ENCODE data around the gene GPR176.
A peak's percentile ranks its signal among the peaks of the same experiment; 100 is the strongest.

The GPR176 gene

DNA sequence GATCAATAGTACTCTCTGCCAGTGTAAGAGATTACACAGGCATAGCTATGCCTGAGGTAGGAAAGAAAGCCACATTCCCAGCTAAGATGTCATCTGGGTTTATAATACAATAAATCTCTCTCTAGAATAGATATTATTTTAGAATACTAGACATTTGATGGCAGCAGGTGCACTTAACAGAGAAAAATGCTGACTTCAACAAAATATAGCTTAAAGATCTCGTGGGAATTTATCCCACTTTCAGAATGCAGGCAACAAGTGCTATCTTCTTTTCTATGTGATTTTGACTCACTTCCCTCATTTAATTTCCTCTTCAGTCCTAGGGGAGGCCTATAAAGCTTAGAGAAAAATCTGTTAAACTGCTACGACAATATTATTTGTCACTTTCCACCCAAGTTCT lies 76.5 kb downstream of the GPR176 start:
- no peak for DNase-seq (ENCODE audit: low read depth, low spot score)
- H3K4me3 ChIP-seq (ENCODE audit: low read depth, low read length), result no peak overlapping the region
- in situ Hi-C loops (cut with HindIII; ENCODE audit: low sequenced_read_pairs), result no loop called here
- TF ChIP-seq, protein P1, sequence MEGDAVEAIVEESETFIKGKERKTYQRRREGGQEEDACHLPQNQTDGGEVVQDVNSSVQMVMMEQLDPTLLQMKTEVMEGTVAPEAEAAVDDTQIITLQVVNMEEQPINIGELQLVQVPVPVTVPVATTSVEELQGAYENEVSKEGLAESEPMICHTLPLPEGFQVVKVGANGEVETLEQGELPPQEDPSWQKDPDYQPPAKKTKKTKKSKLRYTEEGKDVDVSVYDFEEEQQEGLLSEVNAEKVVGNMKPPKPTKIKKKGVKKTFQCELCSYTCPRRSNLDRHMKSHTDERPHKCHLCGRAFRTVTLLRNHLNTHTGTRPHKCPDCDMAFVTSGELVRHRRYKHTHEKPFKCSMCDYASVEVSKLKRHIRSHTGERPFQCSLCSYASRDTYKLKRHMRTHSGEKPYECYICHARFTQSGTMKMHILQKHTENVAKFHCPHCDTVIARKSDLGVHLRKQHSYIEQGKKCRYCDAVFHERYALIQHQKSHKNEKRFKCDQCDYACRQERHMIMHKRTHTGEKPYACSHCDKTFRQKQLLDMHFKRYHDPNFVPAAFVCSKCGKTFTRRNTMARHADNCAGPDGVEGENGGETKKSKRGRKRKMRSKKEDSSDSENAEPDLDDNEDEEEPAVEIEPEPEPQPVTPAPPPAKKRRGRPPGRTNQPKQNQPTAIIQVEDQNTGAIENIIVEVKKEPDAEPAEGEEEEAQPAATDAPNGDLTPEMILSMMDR (IDR thresholded peaks at IDR 0.05; ENCODE audit: low read depth, low read length), result no peak

DNA sequence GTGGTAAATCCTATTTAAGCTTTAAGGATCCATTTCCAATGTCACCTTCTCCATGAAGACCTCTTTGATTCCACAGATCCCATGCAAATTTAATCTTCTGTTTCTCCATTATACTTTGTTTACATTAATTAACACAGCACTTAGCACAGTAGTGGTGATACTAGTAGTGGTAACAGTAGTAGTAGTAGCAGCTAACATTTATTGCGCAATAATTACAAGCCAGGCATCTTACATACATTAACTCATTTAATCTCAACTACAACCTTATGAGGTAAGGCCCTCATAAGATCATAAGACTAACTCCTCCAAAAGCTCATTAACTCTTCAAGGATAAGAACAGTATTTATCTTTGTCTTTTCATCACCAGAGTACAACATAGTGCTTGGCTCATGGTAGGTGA lies 82.6 kb downstream of the GPR176 start:
- no peak for DNase-seq (ENCODE audit: low read depth, low spot score)
- TF ChIP-seq, protein P1 (IDR thresholded peaks at IDR 0.05; ENCODE audit: low read depth, low read length), result no peak
- in situ Hi-C loops (cut with HindIII; ENCODE audit: low sequenced_read_pairs), result no loop called here
- no peak overlapping the region for H3K4me3 ChIP-seq (ENCODE audit: low read depth, low read length)

DNA sequence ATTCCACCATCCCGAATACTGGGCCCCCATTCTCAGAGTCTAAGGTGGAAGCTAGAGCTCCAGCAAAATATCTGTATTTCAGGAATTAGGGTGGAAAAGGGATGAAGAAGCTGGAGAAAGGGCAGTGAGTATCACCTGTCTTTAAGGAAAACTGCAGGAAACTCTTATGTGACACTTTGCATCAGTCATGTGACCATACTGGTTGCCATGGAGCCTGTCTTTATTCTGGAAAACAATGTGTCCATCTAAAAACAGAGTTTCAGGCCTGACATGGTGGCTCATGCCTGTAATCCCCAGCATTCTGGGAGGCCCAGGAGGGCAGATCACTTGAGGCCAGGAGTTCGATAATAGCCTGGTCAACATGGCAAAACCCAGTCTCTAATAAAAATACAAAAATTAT lies 84.5 kb downstream of the GPR176 start:
- in situ Hi-C loops (cut with HindIII; ENCODE audit: low sequenced_read_pairs), result no loop called here
- H3K4me3 ChIP-seq (ENCODE audit: low read depth, low read length), result no peak overlapping the region
- TF ChIP-seq, protein P1 (IDR thresholded peaks at IDR 0.05; ENCODE audit: low read depth, low read length), result no peak
- DNase-seq (ENCODE audit: low read depth, low spot score), result no peak

DNA sequence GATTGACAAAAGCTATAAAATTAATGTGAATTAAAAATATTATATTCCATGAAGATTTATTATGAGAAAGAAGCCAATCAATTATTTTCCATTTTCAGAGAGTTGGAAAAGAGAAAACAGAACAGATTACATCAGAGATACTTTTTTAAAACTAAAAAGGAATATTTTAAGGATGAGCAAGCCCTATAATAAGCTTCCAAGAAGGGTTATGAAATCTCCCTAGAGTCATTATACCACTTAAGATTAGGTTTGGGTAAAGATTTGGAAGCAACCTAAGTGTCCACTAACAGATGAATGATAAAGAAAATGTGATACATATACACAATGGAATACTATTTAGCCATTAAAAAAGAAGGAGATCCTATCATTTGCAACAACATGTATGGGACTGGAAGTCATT lies 85.8 kb downstream of the GPR176 start:
- DNase-seq (ENCODE audit: low read depth, low spot score), result peak; percentile 25

DNA sequence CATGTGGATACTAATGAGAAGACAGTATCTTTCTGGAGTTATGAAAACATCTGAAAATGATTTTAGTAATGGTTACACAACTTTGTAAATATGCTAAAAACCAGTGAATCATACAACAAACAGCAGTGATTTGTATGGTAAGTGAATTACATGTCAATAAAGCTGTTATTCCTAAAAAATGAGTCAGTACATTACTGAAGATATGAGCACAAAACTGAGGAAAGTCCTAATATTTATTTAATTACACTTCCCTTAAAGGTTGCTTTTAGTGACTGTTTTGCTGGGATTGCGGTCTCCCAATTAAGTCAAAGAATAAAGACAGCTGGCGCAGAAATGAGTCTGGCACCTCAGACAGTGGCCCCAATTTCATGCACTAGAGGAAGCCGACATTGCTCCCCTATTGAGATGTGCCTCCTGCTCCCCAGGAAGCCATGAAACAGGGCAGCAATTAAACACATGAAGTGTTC lies 86.5 kb downstream of the GPR176 start:
- DNase-seq (ENCODE audit: low read depth, low spot score), result peak; percentile 32
- in situ Hi-C loops (cut with HindIII; ENCODE audit: low sequenced_read_pairs), result no loop called here
- TF ChIP-seq, protein P1 (IDR thresholded peaks at IDR 0.05; ENCODE audit: low read depth, low read length), result no peak
- no peak overlapping the region for H3K4me3 ChIP-seq (ENCODE audit: low read depth, low read length)

More for the DNA sequence above, 85.8 kb downstream of the GPR176 start:
- no peak overlapping the region for H3K4me3 ChIP-seq (ENCODE audit: low read depth, low read length)
- TF ChIP-seq, protein P1 (IDR thresholded peaks at IDR 0.05; ENCODE audit: low read depth, low read length), result no peak
- in situ Hi-C loops (cut with HindIII; ENCODE audit: low sequenced_read_pairs), result no loop called here

DNA sequence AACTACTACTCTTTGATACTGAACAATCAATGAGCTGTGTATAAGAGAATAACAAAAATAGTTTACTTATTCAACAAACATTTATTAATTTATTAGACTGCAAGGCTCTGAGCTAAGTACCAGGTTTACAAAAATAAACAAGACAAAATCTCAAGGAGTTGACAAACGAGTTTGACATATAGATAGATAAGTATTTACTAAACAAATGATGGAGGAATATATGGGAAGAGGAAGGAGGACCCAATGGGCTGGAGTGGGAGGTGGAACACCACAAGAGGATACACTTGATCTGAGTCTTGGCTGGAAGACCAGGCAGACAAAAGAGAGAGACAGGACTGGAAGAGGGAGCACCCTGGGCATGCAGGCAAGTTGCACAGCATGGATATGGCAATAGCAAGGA lies 89.9 kb downstream of the GPR176 start:
- in situ Hi-C loops (cut with HindIII; ENCODE audit: low sequenced_read_pairs), result no loop called here
- TF ChIP-seq, protein P1 (IDR thresholded peaks at IDR 0.05; ENCODE audit: low read depth, low read length), result no peak

More for the DNA sequence above, 89.9 kb downstream of the GPR176 start:
- no peak overlapping the region for H3K4me3 ChIP-seq (ENCODE audit: low read depth, low read length)
- no peak for DNase-seq (ENCODE audit: low read depth, low spot score)

Measured in astrocyte of the spinal cord (primary cell).